Stimulated activated CD4-positive, alpha-beta T cell treated with anti-CD3 and anti-CD28 coated beads, Interleukin-4, amount 100 ng/mL, for 48 hours (primary cell): Measurements from ENCODE around the gene ARHGEF40.

ENCODE experiments used
- DNase-seq, 2 donors: peaks; one replicate each; pipeline ENCODE4 v3.0.0-alpha.2; 2020; ENCODE audit warnings: low read depth in 2 of 2

ARHGEF40 gene

GRCh38 chr14:21059842-21060613 lies 10.1 kb upstream of the ARHGEF40 start:
- DNase-seq: no peak

- DNase-seq: no peak
Observed at GRCh38 chr14:21060614-21061346, 9.3 kb upstream of the ARHGEF40 start.

DNA sequence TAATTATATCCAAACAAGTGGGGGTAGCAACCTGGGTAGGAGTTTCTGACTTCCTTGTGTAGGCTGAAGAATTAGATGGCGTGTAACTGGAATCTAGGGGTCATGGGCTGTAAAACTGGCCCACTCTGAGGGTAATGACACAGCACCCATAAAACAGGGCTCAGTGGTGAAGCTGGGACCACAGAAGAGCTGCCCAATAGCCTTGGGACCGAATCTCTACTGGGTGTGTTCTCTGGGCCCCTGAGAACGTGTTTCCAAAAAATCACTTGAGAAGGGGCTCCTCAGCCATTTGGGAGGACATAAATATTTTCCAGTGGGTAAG lies 8.8 kb upstream of the ARHGEF40 start:
- no peak for DNase-seq

GRCh38 chr14:21063479-21063878 lies 6.6 kb upstream of the ARHGEF40 start:
- no peak for DNase-seq

DNA sequence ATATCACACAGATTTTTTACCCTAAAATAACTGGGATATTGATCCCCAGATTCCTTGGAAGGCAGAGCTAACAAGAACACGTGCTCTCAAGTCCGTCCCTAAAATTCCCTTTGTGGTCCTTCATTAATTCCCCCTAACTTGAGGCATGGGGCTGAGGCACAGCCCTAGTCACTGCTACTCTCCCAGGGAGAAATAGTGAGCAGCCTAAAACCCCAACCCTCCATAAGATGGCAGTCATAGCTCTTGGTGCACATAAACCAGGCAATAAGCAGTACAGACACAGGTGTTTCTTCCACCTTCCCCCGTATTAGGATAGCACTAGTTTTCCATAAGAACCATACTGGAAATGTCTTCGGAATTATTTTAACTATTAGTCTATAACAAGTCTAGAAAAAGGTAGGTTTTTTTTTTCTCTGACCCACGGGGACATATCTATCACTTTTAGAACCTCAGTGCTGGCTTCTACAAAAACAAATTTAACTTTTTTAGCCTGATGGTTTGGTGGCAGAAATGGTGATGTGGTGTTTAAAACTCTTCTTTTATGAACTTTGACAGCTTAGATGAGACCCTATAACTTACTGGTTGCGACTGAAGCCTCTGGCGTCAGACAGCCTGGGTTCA lies 3.1 kb upstream of the ARHGEF40 start:
- DNase-seq: no peak

DNA sequence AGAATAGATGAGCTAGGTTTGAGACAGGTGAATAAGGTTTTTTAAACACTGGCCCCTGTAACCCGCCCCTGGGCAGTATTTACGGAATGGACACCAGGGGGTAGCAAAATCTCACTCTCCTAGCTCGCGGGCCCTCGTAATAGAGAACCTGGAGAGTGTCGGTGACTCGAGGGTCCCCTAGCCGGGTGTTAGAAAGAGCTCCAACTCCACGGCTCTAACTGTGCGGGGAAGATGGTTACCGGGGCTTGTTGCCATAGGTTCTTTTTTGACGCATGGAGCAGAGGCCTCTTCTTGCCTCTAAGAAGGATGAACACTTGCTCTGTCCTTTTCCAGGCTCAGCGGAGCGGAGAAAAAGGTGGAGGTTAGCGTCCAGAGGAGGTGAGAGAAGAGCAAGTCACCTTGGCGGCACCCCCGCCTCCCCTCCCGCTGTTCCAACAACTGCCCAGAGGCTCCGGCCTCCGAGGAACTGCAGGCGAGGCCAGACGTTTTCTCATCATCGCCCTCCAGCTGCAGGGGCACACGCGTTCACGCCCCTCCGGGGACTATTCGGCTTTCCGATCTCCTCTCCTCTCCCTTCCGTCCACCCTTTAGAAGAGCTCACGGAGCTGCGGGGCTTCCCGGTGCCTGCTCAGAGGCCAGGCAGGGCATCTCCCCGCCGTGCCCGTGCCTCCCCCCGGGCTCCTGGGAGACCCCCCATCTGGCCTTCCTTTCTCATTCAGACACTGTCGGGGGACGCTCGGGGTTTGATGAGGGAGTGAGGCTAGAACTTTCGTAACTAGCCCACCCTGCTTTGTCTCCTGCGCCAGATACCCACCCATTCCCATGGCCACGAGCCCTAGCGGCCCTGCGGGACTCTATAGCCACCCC lies 1.4 kb upstream of the ARHGEF40 start:
- no peak for DNase-seq

DNA sequence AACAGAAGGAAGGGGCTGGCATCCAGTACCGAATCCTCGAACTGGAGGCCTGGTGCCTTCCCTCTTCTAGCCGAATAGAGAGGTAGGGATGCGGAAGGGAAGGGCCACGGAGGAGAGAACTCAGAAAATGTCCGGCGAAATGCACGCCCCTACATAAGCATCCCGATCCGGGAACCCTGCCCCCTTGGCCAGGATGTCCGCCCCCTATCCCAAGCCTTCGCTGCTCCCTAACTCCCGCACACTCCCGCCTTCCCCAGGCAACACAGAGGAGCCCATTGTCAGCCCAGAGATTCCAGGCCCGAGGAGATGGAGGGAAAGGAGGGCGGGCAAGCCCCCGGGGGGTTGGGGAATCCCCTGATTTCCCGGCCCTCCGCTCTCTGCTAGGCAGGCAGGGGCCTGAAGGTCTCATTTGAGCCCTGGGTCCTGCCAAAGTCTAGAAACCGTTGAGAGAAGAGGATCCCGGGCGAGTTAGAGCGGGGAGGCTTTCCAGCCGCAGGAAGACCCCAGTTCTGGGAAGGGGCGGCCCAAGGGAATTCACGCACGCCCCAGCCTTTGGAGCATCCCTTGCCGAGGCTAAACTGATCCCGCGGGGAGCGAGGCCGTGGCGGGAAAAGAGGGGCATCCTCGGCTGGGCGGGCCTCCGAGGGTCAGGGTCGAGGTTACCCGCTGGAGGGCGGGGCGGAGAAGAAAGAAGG lies 569 bp upstream of the ARHGEF40 start:
- no peak for DNase-seq

DNA sequence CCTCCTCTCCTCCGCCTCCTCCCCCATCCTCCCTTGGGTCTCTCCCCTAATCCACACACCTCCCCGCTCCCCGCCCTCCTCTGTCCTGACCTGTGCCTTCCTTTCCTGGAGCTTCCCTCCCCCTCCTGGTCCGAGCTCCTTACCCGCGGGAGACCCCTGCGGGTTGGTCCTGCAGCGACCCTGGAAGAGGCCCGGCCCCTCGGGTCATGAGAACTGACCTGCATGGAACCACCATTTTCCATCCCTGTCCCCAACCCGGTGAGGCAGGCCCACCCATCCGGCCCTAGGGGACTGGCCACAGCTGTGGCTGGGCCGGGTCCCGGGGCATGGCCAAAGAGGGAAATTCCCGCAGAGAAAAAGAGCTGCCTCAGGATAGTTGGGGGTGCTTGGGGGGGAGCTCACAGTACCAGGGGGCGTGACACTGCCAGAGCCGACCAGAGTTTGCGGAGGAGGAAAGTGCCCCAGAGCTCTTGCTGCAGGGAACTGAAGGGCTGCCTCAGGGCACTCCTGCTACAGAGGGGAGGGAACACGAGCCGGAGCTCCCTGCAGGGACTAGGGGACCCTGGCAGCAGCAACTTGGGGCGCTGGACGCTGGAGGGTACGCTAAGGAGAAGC lies 613 bp downstream of the ARHGEF40 start:
- no peak for DNase-seq

GRCh38 chr14:21071225-21072030 lies 1.3 kb downstream of the ARHGEF40 start:
- peak in 1 of 2 donors; percentile 44 for DNase-seq

DNA sequence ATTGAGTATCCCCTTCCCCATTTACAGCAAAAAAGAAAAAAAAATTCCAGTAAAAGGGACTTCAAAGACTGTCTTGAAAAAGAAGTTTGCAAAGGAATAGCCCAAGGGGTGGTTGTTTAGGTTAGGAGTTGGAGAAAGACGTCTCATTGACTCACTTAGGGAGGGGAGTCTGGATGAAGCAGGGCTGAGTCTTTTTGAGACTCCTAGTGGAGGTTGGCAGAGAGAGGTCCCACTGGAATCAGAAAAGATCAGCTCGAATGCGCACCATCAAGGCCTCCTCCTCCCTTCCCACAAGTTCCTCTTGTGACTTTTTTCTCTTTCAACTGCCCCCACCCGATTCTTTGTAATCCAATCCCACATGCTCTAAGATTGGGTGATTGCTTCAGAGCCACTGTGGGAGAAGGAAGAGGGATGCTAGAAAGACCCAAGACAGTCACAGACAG lies 1.9 kb downstream of the ARHGEF40 start:
- no peak for DNase-seq

DNA sequence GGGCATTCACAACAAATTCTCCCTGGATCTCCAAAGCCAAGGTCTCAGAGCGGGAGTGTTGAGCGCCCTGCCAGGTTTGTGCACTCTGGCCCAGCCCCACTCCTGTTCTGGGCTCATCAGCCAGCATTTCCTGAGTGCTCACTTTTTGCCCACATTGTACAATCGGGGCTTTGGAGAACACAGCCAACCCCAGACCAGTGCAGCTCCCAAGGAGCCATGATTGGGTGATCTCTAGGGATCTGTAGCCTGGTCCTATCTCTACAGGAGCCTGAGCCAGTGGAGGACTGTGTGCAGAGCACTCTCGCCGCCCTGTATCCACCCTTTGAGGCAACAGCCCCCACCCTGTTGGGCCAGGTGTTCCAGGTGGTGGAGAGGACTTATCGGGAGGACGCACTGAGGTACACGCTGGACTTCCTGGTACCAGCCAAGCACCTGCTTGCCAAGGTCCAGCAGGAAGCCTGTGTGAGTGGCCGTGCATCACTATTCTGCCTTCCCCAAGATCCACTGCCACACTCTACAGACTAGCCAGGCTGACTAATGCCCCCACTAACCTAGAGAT lies 2.8 kb downstream of the ARHGEF40 start:
- DNase-seq: no peak

- no peak for DNase-seq
Observed at GRCh38 chr14:21073921-21074320, 3.8 kb downstream of the ARHGEF40 start.

- no peak for DNase-seq
Observed at GRCh38 chr14:21074398-21075272, 4.5 kb downstream of the ARHGEF40 start.

- no peak for DNase-seq
Observed at GRCh38 chr14:21075719-21076437, 5.8 kb downstream of the ARHGEF40 start.

GRCh38 chr14:21077672-21078071 lies 7.6 kb downstream of the ARHGEF40 start:
- DNase-seq: no peak

GRCh38 chr14:21078287-21078686 lies 8.2 kb downstream of the ARHGEF40 start:
- no peak for DNase-seq

DNA sequence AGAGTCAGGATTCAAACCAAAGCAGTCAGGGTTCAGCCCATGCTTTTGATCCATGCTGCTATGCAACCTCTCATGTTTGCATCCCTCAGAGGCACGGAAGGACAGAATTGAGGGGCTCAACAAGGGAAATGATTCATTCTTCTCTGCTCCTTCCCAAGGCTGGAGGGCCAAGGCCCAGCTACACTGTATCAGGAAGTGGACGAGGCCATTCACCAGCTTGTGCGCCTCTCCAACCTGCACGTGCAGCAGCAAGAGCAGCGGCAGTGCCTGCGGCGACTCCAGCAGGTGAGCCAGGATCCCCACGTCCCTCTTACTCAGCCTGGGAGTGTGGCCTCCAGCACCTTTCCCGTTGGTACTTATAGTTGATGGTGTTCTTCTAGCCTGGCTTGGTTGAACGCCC lies 8.6 kb downstream of the ARHGEF40 start:
- no peak for DNase-seq

DNA sequence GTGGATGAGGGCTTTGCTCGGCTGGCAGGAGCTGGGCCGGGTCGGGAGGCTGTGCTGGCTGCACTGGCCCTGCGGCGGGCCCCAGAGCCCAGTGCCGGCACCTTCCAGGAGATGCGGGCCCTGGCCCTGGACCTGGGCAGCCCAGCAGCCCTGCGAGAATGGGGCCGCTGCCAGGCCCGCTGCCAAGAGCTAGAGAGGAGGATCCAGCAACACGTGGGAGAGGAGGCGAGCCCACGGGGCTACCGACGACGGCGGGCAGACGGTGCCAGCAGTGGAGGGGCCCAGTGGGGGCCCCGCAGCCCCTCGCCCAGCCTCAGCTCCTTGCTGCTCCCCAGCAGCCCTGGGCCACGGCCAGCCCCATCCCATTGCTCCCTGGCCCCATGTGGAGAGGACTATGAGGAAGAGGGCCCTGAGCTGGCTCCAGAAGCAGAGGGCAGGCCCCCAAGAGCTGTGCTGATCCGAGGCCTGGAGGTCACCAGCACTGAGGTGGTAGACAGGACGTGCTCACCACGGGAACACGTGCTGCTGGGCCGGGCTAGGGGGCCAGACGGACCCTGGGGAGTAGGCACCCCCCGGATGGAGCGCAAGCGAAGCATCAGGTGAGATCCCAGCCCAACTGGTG lies 11.5 kb downstream of the ARHGEF40 start:
- no peak for DNase-seq
